HK-2 (cell line): ENCODE measurements around the gene TOMM40.
"Not testable (repeated sequence)": the region's sequence is repeated elsewhere in the genome, so short reads cannot be mapped to it uniquely, and the experiment has no call there.

Experiments
- DNase-seq: peaks from one replicate; pipeline ENCODE4 v3.0.0-alpha.2; 2018; ENCODE audit not compliant: unreplicated experiment

The TOMM40 gene

DNA sequence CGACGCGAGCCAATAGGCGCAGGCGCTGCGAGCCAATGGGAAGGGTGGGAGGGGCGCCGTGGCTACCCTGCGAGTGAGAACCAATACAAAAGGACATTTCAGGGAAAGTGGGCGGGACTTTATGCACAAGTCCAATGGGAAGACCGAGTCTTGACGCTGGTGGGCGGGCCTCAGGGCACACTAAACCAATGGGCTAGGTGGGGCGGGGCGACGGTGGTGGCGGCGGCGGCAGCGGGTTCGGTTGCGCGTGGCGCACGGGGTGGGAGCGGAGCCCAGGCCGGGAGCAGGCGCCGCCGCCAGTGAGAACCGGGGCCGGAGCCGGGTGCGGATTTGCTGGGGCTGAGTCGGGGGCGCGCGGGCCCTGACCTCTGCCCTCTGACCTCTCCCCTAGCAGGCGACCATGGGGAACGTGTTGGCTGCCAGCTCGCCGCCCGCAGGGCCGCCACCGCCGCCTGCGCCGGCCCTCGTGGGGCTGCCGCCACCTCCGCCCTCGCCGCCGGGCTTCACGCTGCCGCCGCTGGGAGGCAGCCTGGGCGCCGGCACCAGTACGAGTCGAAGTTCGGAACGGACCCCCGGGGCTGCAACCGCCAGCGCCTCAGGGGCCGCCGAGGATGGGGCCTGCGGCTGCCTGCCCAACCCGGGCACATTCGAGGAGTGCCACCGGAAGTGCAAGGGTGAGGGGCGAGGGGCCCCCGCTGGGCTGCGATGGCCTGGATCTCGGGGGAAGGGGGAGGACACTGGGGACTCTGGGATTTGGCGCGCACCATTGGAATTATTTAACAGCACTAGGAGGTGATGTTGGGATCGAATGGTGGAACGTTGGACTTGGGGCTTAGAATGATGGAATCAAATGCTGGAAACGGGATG is at the start of gene TOMM40:
TOMM40 (plus strand) TSS at position 239 of the 867 bp plus-strand sequence; CDS start at position 401, 162 bp downstream.
- no peak for DNase-seq

- DNase-seq: no peak
Observed at GRCh38 chr19:44845286-44845611, 45.8 kb upstream of the TOMM40 start.

- peak; percentile 100 for DNase-seq
Observed at GRCh38 chr19:44845612-44846454, 45.2 kb upstream of the TOMM40 start, which contains the start of gene NECTIN2. Gene NECTIN2 (plus strand): TSS chr19:44846297. CDS start chr19:44846526, 229 bp downstream.

DNA sequence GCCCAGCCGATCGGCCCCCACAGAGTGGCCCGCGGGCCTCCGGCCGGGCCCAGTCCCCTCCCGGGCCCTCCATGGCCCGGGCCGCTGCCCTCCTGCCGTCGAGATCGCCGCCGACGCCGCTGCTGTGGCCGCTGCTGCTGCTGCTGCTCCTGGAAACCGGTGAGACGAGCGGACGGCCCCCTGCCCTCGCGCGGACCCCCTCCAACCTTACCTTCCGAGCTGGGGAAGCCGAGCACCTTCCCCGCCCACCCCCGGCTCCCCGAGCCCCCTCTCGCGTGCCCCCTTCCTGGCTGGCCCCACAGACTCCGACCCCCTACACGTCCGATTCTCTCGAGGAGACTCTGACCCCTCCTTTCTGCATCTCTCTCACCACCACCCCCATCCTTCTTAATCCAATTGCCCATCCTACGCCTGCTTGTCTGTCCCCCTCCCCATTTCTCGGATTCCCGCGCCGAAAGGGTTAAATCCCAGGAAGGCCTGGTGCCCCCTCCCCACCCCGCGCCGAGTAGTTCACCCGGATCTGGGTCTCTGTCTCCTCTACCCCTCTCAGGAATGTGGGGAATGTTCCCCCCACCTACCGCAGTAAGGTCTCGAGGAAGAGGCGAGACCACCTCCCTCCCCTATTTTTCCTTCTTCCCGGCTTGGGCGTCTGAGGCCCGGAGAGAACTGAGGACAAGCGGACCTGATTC is 44.5 kb upstream of the TOMM40 start:
- DNase-seq: peak; percentile 29

DNA sequence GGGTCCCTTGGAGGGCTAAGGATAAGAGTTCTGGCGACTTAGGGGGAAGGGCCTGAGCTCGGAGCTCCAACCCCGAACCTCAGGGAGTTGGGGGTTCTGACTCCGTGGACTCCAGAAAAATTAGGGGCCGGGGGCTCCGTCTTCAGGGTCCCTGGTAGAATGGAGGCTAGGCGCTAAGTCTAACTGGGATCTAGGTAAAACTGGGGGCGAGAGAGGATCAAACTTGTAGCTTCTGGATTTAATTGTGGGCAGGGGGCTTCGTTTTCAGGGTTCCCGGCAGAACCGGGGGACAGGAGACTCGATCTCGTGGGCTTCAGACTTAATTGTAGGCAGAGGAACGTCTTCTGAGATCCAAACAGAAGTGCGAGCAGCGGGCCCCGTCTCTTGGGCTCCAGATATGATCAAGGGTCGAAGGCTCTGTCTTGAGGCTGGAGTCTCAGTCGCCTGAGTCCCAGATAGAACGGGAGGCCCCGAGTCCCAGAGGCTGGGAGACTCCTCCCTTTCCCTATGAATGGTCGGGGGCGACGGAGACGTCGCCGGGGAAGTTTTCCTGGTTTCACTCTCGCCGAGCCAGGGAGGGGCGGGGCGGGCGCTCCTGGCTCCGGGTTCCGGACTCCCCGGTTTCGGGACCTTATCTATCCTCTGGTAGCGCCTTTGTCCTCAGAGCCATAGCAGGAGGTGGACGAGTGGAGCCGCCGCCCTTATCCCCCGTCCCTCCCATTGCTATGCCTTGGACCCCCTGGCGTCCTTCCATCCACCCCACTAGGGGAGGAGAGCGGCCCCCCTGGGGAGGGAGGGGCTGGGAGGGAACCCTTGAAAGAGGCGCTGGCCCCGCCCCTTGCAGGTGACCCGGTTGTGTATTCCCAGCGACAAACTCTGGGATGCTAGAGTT is 43.7 kb upstream of the TOMM40 start:
- no peak for DNase-seq

DNA sequence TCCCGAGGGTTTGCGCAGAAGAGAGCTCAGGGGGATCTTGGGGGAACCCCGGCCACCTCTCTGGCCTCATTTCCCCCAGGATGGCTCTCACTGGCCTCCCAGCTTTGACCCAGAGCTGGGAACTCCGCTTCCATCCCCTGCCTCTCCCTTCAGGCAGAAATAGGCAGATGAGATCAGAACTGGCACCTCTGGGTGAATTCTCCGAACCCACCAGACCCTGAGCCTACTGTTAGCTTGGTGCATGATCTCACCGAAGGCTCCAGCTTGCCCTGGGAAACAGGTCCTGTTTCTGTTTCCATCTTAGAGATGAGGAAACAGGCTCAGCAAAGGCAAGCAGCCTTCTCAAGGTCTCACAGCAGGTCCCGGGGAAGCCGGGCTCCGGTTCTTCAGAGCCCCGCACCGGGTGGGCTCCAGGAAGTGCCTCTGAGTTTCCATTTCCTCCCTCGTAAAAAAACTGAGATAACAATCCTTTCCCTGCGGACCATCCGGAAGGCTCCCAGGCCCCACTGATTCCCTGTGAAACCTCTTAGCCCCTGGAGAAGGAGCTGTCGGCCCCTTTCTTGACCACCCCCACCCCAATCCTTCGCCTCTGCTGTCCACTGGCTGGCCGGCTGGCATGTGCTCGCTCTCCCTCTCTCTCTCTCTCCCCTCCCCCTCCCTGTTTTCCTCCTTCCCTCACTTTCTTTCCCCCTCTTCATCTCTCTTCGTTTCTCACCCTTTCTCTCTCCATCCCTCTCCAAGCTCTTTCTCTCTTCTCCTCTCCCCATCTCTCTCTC is 42.8 kb upstream of the TOMM40 start:
- no peak for DNase-seq

DNA sequence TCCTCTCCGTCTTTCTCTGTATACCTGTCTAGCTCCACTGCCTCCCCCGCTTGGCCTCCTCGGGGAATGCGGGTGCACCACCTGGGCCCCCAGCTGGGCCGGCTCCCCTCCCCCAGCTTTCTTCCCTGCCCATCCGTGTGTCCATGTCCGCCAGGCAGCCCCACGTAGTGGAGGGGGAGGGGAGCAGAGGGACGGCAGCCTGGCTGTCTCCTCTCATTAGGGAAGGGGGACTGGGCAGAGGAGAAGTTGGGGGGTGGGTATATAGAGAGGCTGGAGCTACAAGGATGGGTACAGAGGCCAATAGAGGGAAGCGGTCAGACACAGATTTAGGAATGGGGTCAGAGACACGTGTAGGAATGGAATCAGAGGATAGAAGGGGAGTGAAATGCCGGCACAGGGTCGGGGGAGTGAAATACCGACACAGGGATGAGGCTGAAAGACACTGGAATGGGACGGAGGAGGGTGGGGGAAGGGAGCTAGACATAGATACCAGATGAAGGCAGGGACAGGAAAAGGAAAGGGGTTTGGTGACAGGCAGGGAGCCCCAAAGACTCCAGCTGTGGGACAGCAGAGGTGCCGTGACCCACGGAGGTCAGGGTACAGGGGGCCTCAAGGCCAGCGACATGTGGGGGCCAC is 42.1 kb upstream of the TOMM40 start:
- DNase-seq: no peak

GRCh38 chr19:44850641-44851109 is 40.4 kb upstream of the TOMM40 start:
- DNase-seq: no peak

- no peak for DNase-seq
Observed at GRCh38 chr19:44851427-44851826, 39.6 kb upstream of the TOMM40 start.

- DNase-seq: no peak
Observed at GRCh38 chr19:44855606-44856005, 35.4 kb upstream of the TOMM40 start.

DNA sequence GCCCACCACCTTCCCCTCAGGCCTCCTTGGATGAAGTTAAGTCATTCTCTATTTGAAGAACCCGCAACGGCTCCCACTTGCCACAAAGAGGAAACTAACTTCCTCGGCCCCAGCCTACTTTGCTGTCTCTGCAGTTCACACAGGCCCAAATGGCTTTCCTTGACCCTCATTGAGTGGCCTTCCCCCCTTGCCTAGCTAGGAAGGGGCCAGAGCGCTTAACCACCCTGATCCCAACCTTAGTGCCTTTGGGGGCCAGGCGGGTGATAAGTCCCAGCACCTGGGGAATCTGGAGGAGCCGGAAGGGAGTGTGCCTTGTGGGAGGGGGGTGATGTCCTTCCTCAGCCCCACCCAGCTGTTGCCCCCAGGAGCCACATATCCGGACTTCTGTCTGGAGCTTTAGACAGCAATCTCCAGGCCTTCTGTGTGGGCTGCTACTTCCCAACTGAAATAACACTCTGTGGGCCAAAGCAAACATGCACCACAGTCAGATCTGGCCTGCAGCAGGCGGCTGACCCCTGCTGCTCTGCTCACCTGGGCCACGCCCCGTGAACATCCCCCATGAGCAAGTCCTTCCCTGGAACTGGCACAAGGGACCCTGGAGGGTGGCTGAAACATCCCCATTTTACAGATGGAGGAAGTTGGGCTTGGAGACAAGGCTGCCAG is 34.5 kb upstream of the TOMM40 start:
- no peak for DNase-seq

DNA sequence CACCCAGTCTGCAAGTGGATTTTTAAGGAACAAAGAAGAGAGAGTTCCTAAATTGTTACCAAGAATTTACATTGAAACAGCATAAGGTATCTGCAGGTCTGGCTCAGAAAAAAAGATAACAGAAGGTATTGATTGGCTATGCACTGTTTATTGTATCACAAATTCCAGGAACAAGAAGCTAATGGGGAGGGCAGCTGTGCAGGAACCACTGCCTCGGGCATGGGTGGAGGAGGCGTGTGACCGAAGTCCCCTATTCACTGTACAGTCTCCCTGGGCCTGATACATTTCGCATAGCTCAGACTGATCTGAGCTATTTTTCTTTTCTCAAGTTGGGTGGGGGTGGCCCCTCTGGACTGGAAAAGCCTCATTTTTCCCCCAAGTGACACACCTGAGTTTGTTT is 33.2 kb upstream of the TOMM40 start:
- DNase-seq: no peak

GRCh38 chr19:44861576-44861975 is 29.5 kb upstream of the TOMM40 start:
- not testable (repeated sequence) for DNase-seq

- no peak for DNase-seq
Observed at GRCh38 chr19:44863990-44864389, 27.1 kb upstream of the TOMM40 start.

DNA sequence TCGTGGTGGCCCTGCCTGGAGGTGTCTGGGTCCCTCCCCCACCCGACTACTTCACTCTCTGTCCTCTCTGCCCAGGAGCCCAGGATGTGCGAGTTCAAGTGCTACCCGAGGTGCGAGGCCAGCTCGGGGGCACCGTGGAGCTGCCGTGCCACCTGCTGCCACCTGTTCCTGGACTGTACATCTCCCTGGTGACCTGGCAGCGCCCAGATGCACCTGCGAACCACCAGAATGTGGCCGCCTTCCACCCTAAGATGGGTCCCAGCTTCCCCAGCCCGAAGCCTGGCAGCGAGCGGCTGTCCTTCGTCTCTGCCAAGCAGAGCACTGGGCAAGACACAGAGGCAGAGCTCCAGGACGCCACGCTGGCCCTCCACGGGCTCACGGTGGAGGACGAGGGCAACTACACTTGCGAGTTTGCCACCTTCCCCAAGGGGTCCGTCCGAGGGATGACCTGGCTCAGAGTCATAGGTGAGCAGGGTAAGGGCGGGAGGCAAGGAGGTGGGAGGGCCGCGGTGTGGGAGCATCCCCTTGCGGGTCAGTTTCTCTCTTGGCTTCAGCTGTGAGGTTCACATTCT is 25.8 kb upstream of the TOMM40 start:
- no peak for DNase-seq

- no peak for DNase-seq
Observed at GRCh38 chr19:44866664-44867063, 24.4 kb upstream of the TOMM40 start.

DNA sequence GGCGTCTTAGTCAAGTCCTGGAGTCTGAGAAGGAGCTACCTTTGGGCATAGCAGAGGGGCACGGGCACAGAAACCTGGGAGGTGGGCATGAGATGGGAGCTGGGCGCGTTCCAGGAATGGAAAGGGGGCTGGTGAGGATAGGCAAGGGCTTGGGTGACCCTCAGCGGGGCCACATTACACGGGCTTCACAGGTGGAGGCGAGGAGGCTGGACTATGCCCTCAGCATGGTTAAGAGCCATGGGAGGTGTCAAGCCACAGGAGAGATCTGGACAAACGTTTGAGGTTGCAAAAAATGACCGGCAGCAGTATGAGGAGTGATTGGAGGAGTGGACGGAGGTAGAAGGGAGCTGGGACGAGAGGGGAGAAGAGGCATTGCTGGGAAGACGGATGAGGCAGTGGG is 23.5 kb upstream of the TOMM40 start:
- DNase-seq: no peak

GRCh38 chr19:44869733-44870470 is 21.2 kb upstream of the TOMM40 start:
- peak; percentile 22 for DNase-seq
